Bone marrow (tissue), 2 donors: ENCODE data around the gene LRRC45.

ENCODE experiments used
- DNase-seq, 2 donors: peaks; one replicate each; lab custom pipeline; 2025; lab: John Stamatoyannopoulos, UW

The LRRC45 gene

DNA sequence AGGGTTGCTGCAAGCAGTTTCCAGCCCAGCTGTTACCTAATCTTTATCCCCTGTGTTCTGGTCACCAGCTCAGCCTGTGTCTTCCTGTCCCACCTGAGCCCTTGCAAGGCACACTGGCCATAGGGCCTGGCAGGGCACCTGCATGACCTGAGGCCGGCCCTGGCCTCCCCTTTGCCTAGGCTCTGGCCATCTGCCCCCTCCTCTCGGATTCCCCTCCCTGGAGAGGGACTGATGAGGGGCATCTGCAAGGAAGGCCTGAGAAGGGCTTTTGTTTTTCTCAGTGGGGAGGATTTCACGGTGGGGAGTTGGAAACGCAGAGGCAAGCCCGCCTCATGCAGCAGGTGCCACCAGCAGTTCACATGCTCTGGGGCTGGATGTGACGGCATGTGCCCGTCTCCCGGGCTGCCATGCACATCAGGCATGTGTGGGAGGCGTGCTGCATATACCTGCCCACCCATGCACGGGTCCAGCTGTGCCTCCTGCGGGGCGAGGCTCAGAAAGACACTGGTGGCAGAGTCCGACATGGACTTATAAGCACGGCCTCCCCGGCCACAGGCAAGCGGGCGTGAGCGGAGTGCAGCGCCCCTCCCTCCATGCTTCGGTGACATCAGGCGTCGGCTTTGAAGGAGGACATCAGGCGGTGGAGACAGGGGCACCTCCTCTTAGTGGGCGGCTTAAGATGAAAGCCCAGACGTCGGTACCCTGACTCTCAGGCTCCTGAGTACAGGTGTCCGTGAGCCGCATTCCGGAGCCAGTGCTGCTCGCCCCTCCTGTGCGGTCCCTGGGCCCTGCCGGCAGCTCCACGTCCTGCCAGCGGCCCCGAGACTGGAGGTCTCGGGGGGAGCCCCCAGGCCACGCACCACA lies 29.1 kb upstream of the LRRC45 start:
- no peak for DNase-seq

DNA sequence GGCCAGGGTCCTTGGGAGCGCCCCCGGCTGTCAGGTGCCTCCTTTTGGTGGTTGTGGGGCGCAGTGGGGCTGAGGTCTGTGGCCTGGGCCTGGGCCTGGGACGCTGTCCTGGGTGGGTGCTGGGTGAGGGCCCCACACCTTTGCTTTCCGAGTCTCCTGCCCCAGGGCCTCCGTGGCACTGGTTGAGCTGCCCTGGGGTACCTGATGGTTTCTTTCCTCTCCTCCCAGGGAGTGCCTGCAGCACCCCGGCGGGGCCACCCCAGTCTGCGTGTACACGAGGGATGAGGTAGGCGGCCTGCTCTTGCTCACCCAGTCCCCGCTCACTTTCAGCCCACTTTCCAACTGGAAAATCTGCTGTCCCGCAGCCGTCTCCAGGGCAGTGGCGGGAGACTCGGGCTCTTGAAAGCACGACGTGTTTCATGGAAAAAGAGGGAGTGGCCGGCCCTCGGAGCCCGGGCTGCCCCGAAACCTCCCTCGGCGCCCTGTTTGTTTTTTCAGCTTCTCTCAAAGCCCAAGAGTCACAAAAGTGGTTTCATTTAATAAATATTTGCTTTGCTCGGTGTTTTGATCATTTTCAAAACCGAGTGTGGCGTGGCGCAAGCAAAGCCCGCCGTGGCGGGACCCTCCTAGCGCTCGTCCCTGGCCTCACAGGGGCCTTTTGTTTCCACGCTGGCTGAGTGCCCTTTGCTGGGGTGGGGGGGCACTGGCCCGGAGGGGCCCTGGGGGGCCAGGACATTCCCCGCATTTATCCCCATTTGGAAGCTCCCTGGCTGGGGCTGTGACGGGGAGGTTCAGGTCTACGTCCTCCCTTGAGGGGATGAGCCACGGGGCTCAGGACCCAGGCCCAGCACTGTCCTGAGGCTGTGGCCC lies 28.3 kb upstream of the LRRC45 start:
- no peak for DNase-seq

DNA sequence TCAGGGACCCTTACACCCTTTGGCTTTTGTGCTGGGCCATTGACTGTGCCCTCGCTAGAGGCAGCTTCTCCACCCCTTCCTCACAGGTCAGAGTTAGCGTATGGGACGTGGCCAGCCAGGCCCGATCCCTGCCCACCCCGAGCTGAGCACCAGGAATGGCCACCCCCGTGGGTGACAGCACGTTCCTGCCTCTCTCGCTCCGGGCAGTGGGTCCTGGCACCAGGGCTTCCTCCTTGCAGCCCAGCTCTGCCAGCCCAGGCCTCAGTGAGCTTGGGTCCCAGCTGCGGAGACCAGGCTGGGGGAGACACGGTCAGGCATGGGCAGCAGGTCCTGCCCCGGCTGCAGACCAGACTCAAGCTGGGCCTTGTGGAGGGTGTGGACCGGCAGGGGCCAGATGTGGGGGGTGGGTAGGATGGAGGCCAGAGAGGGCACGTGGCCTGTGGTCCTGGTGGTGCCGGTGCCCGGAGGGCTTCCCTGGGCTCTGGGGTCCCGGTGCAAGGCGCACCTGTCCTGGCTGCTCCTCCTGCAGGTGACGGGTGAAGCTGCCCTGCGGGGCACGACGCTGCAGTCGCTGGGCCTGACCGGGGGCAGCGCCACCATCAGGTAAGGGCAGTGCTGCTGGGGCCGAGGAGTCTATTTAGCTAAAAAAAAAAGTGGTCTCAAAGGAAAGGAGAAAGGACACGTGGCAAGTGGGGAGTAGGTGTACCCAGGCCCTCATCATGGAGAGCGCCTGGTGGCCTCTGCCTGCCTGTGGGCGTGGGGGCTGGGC lies 27.5 kb upstream of the LRRC45 start:
- no peak for DNase-seq

DNA sequence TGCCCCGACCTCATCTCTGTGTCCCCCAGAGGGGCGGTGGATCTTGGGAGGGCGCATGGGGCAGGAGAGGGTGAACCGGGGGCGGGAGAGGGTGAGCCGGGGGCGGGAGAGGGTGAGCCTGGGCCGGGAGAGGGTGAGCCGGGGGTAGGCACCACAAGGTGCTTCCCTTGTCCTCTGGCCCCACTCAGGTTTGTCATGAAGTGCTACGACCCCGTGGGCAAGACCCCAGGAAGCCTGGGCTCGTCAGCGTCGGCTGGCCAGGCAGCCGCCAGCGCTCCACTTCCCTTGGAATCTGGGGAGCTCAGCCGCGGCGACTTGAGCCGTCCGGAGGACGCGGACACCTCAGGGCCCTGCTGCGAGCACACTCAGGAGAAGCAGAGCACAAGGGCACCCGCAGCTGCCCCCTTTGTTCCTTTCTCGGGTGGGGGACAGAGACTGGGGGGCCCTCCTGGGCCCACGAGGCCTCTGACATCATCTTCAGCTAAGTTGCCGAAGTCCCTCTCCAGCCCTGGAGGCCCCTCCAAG lies 26.8 kb upstream of the LRRC45 start:
- no peak for DNase-seq

DNA sequence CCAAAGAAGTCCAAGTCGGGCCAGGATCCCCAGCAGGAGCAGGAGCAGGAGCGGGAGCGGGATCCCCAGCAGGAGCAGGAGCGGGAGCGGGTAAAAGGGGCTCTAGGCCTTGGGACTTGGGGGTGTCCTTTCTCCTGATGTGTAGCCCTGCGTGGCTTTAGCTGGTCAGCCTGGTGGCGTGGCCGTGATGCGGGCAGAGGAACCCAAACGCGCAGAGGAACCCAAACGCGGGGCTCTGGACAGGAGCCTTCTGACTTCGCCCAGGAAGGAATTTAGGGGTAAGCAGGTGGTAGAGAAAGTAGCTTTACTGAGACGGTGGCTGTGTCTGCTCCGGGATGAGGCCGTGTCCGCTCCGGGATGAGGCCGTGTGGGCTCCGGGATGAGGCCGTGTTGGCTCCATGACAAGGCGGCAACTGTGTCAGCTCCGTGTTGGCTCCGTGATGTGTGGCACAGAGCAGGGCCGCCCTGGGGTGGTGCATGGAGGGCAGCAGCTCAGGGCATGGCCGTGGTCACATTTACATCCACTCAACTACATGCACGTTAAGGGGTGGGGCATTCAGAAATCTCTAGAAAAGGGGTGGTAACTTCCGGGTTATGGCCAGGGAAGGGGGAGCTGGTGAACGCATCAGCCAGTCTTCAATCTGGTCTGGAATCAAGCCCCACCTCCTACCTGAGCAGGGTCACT lies 26.2 kb upstream of the LRRC45 start:
- no peak for DNase-seq

DNA sequence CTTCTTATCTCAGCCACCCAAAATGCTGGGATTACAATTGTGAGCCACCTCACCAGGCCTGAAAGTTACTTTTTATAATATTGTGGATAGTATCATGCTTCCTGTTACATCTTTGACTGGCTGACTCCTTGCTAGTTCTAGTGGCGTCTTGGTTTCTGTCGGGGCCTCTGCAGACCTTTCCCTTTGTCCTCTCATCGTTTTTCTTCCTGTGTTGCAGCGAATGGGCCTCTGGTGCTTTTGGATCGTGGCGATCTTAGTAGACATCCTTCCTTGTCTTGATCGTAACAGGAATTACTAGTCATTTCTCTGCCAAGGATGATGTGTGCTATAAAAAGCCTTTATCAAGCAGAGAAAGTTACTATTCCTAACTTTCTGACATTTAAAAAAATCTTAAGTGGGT lies 24.9 kb upstream of the LRRC45 start:
- no peak for DNase-seq

DNA sequence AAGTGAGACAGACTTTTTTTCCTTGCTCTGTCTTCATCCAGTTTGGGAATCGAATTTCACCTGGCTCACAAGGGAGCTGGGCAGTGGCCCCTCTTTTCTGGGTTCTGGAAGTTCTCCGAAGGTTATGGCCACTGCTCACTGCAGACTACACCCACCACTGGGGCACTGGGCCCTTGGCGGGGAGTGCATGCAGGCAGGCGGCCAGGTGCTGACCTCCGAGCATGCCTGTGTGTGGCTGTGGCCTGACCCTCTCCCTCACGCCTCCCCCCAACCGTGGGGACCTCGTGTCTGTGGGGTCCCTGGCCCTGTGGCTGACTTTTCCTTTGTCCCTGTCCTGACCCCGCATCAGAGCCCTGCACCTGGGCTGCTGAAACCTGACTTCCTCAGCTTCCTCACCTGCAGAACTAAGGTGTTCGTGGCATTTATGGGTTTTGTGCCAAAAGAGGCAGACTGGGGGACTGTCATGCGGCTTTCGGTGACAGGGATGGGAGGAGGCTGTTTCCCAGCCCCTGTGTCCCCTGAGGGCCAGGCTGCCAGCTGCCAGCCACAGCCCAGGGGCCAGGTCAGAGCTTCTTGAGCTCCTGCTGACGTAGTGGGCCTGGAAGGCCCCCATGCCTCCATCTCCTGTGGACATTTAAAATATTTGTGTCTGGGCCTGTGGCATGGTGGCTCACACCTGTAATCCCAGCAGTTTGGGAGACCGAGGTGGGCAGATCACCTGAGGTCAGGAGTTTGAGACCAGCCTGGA lies 24.2 kb upstream of the LRRC45 start:
- DNase-seq = no peak

DNA sequence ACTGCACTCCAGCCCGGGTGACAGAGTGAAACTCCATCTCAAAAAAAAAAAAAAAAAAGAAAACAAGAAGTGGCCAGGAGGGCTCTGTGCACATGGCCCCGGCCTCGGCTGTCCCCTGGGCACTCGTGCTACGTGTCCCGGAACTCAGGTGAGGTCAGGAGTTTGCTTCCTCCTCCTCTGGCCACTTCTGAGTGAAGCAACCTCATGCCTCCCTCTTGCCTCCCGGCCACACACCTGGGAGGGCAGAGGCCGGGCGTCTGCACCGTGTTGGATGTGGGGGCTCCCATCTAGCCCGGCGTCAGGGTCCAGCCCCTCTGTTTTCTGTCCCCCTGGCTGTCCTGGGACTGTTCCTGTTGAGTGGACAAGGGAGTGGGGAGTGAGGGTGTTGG lies 23.5 kb upstream of the LRRC45 start:
- no peak for DNase-seq

DNA sequence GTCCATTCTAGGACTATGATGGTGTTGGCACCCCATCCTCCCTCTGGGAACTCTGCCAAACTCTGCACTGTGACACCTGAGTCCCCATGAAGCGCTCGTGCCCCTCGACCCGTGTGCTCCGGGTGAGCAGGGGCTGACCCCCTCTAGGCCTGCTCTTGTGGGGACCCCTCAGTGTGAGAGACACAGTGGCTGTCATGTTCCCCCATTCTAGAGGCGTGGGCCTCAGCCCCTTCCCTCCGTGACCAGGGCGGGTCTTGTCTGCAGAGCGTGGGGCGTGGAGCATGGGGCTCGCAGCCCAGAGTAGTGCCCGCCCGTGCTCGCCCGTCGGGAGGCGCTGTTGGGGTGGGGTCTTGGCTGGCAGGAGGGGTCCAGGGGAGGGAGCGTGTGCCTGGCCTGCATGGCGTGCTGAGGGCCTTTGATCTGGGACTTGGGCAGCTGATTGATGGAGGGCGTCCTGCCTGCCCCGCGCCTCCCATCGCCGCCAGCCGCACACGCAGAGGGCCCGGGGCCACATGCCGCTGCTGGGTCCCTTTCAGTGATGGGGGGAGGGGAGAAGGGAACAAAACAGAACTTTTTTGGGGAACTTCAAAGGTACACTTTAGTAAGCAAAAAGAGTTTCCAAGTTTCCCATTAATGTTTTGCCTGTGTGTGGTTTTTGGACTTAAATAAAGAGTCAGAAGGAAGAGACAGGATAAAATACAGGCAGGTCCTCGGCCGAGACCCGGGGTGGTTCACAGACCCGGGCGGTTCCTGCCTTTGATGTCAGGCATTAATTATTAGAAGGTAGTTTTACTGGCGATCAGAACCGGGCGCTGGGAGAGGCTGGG lies 22.9 kb upstream of the LRRC45 start:
- DNase-seq = no peak

DNA sequence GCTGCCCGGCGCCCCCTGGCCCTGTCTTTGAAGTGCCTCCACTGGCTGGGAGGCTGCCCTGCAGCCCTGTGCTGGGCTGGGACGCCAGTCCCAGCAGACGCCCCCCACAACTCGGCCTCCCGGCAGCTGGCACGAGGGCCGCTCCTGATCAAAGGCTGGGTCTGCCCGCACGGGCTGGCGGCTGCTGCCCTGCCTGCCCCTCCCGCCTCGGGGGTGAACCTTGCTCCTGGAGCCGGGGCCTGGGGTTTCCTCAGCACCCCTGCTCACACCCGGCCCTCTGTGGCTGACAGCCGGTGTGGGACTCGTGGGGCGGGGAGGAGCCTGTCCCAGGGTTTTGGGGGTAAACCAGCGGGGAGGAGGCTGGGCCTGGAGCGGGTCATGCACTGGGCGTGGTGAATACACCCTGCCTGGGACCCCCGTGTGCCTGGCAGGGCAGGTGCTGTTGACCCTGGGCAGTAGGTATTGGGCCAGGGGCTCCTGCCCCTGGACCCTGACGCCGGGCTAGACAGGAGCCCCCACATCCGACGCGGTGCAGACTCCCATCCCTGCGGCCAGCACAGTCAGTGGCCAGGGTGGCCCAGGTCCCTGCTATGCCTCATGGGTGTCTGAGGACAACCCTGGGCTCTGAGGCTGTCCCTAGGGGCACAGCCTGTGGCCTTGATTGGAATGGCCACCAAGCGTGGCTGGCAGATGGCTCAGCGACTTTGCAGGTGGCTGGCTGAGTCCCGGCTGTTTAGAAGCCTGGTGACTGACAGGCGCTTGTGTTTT lies 22.1 kb upstream of the LRRC45 start:
- DNase-seq = no peak

DNA sequence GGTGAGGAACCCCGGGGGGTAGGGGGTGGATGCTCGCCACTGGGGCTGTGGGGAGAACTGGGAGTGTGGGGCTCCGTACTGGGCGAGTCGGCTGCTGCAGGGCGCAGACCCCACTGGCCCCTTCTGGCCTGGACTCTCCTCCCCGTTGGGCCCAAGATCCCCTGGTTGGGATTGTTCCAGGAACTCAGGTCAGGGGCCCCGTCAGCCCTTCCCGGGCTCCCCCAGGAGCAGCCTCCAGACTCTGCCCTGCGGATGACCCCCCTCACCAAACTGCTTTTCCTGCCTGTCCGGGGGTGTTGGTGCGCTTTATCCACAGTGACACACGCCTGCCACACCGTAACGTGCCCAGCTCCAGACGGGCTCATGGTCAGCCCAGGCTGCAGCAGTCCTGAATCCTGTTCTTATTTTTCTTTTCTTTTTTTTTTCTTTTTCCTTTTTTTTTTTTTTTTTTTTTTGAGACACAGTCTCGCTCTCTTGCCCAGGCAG lies 21.5 kb upstream of the LRRC45 start:
- DNase-seq = no peak

DNA sequence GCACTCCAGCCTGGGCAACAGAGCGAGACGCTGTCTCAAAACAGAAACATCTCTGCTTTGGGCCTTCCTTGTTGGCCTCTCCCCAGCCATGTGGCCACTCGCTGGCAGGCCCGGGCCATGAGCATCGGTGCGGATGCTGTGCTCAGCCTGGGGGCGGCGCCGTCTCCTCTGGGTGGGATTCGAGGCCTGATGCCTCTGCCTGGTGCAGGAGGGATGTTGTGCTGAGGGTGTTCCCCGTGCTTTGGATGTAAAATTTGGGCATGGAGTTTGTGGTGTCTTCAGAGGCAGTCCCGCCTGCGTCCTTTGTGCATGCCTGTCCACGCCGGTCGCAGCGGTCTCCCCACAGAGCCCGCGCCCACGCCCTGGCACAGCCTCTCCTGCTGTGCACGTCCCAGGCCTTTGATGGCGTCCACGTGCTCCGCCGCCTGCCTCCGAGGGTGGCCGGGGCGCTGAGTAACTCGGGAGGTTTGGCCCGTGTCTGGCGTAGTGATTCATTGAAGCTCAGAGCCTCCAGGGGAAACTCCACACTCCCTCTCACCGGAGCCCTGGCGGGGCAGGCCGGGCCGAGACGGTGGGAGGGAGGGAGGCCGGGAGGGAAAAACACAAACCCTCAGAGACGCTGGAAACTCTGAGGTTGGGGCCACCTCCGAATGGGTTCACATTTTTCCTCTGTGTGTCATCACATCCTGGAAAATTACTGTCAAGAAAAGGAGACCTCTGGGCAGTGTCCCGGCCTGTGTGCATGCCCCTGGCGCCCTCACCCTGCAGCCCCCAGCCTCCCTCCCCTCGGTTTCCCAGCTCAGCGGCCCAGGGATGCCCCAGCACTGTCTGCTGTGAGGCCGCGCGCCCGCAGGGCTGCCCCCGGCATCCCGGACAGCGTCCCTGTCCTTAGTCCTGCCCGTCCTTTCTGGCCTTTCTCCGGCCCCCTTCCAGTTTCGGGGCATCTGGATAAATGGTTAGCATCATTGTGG lies 19.4 kb upstream of the LRRC45 start:
- DNase-seq = no peak

DNA sequence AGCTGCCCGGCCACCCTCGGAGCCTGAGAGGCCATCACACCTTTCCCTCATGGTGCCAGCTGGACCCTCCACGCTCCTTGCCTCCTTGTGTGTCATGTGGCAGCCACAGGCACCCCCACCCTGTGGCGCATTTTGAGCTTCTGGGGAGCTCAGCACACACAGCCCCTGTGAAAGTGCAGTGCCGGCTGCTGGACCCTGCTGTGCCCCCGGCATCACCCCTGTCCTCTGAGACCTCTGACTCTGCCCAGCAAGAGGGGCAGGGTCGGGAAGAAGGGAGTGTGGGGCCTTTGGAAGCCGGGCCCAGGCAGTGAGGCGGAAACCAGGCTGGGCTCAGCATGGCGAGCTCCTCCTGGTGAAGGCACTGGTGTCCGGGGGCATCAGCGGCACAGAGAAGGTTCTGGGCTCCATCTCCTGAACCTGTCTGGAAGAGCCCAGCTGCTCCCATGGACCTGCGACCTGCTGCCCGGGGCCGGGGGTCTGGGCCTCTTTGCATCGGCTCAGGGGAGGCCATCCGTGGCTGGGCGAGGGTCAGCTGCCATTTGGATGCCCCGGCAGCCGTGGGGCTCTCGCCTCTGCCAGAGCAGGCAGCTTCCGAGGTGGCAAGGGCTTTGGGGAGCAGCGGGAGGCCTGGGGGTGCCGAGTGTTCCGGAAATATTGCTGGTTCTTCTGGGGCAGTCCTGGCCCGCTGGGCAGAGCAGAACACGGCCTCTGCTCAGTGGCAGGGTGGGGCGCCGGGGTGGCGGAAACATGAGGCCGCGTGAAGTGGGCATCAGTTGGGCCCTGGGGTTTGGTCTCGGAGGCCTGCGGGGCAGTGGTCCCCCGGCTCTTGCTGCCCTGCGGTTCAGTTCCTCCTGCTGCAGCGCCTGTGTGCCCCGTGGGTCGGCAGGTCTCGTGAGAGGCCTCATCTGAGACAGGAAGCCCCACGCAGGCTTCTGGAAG lies 18.3 kb upstream of the LRRC45 start:
- DNase-seq = no peak

DNA sequence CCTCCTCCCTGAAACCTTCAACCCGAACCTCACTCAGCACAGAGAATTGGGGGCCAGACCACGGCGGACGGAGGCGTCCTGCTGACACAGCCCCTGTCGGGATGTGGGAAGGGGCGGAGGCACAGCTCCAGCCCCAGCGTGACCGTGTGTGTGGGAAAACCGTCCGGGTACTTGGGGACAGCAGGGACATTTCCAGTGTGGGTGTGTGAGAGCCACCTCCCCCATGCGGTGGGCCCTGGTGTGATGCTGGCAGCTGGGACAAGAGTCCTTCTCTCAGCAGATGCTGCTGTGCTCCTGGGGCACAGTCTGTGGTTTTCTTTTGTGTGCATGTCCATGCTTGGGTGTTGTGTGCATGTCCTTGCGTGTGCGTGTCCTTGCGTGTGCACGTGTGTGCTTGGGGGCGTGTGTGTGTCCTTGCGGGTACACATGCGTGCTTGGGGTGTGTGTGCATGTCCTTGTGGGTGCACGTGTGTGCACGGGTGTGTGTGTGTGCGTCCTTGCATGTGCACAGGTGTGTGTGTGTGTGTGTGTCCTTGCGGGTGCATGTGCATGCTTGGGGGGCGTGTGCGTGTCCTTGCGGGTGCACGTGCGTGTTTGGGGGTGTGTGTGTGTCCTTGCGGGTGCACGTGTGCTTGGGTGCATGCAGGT lies 17.3 kb upstream of the LRRC45 start:
- no peak for DNase-seq

DNA sequence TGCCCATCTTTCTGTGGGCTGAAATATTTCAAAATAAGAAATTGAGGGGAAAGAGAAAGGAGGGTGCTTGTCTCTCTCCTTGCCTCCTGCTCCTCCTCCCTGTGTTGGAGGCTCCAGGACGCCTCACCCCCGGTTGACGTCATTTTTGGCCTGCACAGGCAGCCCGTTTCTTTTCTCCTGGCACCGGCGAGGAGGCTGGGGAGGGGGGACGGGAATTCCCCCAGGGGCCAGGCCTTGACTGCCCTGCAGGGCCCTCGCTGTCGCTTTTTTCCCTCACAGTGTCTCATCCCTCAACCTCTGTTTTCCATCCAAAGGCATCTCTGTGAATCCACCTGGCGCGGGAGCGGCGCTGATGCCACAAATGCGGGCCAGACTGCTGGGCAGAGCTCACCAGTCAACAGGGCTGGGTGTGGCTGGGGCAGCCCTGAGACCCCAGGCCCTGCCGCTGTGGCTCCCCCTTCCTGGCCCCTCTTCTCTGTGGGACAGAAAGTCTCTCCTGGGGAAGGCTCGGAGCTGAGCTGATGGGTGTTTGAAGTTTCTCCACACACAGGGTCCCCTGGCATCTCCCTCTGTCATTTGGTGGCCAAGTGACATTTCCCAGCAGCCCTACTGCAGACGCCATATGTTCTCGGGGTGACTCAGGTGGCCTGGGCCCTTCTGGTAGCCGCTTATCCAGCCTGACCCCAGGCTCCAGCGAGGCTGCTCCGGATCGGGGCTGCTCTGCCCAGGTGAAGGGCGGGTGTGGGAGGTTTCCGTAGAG lies 16.5 kb upstream of the LRRC45 start:
- no peak for DNase-seq

DNA sequence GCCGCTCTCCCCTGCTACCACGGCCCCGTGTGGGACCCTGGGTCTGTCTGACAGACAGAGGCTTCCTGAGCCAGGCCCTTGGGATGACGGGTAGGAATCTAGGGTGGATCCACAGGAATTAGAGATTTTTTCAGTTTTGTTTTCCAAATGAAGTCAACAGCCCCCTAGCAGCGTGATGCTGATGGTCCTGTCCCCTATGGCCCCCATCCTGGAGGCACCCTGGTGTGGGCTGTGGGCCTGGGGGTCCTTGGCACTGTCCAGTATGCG lies 15.9 kb upstream of the LRRC45 start:
- no peak for DNase-seq
